GM20431 (cell line): ENCODE measurements around the gene ZFP36L2.
"Not testable (repeated sequence)": the region's sequence is repeated elsewhere in the genome, so short reads cannot be mapped to it uniquely, and the experiment has no call there.

Experiments used
- in situ Hi-C: fragments of 300-500 bp; cut with MseI, MboI; formaldehyde crosslinking; loops from one replicate; pipeline ENCODE4 v1.15.0; 2020; ENCODE audit warnings: low sequenced_read_pairs; ENCODE audit not compliant: unreplicated experiment

Gene ZFP36L2

GRCh38 chr2:43193652-43194120, 32.7 kb downstream of the ZFP36L2 start:
- in situ Hi-C loops = no loop called here

GRCh38 chr2:43192744-43193651, 33.4 kb downstream of the ZFP36L2 start:
- in situ Hi-C loops = no loop called here

- in situ Hi-C loops = no loop called here
These were observed 34.4 kb downstream of the ZFP36L2 start for GRCh38 chr2:43191947-43192516.

- in situ Hi-C loops = no loop called here
These were observed 35.9 kb downstream of the ZFP36L2 start for GRCh38 chr2:43190311-43191052.

GRCh38 chr2:43189861-43190260, 36.5 kb downstream of the ZFP36L2 start:
- in situ Hi-C loops = not testable (repeated sequence)

- in situ Hi-C loops = no loop called here
These were observed 37.6 kb downstream of the ZFP36L2 start for GRCh38 chr2:43188561-43189386.

GRCh38 chr2:43186679-43187374, 39.6 kb downstream of the ZFP36L2 start:
- in situ Hi-C loops = no loop called here

GRCh38 chr2:43186321-43186678, 40.1 kb downstream of the ZFP36L2 start:
- in situ Hi-C loops = no loop called here

GRCh38 chr2:43185146-43185545, 41.3 kb downstream of the ZFP36L2 start:
- in situ Hi-C loops = no loop called here

- in situ Hi-C loops = no loop called here
These were observed 42.0 kb downstream of the ZFP36L2 start for GRCh38 chr2:43184339-43184895.

- in situ Hi-C loops = no loop called here
These were observed 42.7 kb downstream of the ZFP36L2 start for GRCh38 chr2:43183743-43184142.

GRCh38 chr2:43180897-43181296, 45.5 kb downstream of the ZFP36L2 start:
- in situ Hi-C loops = no loop called here

GRCh38 chr2:43179942-43180341, 46.5 kb downstream of the ZFP36L2 start:
- in situ Hi-C loops = no loop called here

GRCh38 chr2:43178602-43179542, 47.5 kb downstream of the ZFP36L2 start:
- in situ Hi-C loops = no loop called here

GRCh38 chr2:43178055-43178598, 48.3 kb downstream of the ZFP36L2 start:
- in situ Hi-C loops = no loop called here

GRCh38 chr2:43176449-43176848, 50.0 kb downstream of the ZFP36L2 start:
- in situ Hi-C loops = no loop called here

- in situ Hi-C loops = no loop called here
These were observed 50.5 kb downstream of the ZFP36L2 start for GRCh38 chr2:43175876-43176275.

GRCh38 chr2:43175020-43175441, 51.4 kb downstream of the ZFP36L2 start:
- in situ Hi-C loops = no loop called here
